ENCODE data around the gene NDST1. TPM values are rescaled to one million over a fixed set of nuclear protein-coding genes. Genes with fewer than 3 reads are reported as not detected.
"Not testable (repeated sequence)": the region's sequence is repeated elsewhere in the genome, so short reads cannot be mapped to it uniquely, and the experiment has no call there.

Gene NDST1
- polyA plus RNA-seq, 1 of the 3 experiments (the other 2 are of a cell fraction), result 29.2 TPM

- TF ChIP-seq CTCF (IDR thresholded peaks at IDR 0.05) (no peak), SIN3A (IDR thresholded peaks at IDR 0.05; ENCODE audit: borderline replicate concordance, low read depth, low read length) (0 out of 2 replicates have a peak, but pooled peaks have one; percentile 36), PBX3 (IDR thresholded peaks at IDR 0.05) (peak; percentile 95)
Measured at GRCh38 chr5:150517272-150518152, 9.6 kb downstream of the NDST1 start (continued).

GRCh38 chr5:150518712-150519559 is 11.0 kb downstream of the NDST1 start:
- Histone ChIP-seq H3F3A (replicated peaks; ENCODE audit: insufficient read depth) (peaks cover 33% of the 10 kb centered on the region), H3K79me2 (ENCODE audit: insufficient read depth) (peaks cover 85% of the 10 kb centered on the region), H3K4me1 (ENCODE audit: control insufficient read depth in 1 of 2, insufficient read depth in 2 of 2, low read depth in 1 of 2, low read length in 1 of 2) (peaks cover 40 to 48% of the 10 kb centered on the region in 2 experiments; a peak in 3 of 4 replicates), H3K36me3 (replicated peaks in 1 of 2; ENCODE audit: control insufficient read depth in 1 of 2, insufficient read depth in 2 of 2, low read length in 1 of 2) (peaks cover 16 to 21% of the 10 kb centered on the region in 2 experiments), H4K20me1 (ENCODE audit: insufficient read depth) (peaks cover 97% of the 10 kb centered on the region)
- H3K27me3 ChIP-seq (ENCODE audit: insufficient read depth); H2AFZ ChIP-seq (ENCODE audit: low read depth); H3K9me3 ChIP-seq; H3K4me2 ChIP-seq; H3K4me3 ChIP-seq (ENCODE audit: low read depth in 2 of 2, low read length in 1 of 2); H3K27ac ChIP-seq (ENCODE audit: low read depth in 2 of 2, low read length in 1 of 2); H3K9me2 ChIP-seq; H3K9ac ChIP-seq; DNase-seq; POLR2A ChIA-PET: not testable (repeated sequence)
- CTCF ChIA-PET, result interaction anchor here (0.9 to 4.2 kb wide), 3 partner anchors 26 to 31 kb away, joined by 3 to 19 read pairs (median 3); no protein-coding TSS in a partner anchor
- WGBS (ENCODE audit: low lambda C conversion rate), result 94% methylated on average over 14 of the region's 14 CpGs

- POLR2A ChIA-PET, result no interaction called here
Measured at GRCh38 chr5:150519560-150519945, 11.6 kb downstream of the NDST1 start.

More at GRCh38 chr5:150519560-150519945, 11.6 kb downstream of the NDST1 start:
- H3K9ac ChIP-seq, result no peak overlapping the region
- no peak overlapping the region for H2AFZ ChIP-seq (ENCODE audit: low read depth)
- no peak overlapping the region for H3K27ac ChIP-seq (ENCODE audit: low read depth in 2 of 2, low read length in 1 of 2)
- H3K4me1 ChIP-seq (ENCODE audit: control insufficient read depth in 1 of 2, insufficient read depth in 2 of 2, low read depth in 1 of 2, low read length in 1 of 2), result peaks cover 33 to 45% of the 10 kb centered on the region in 2 experiments; a peak in 3 of 4 replicates
- no peak overlapping the region for H3K4me2 ChIP-seq
- H3F3A ChIP-seq (replicated peaks; ENCODE audit: insufficient read depth), result peaks cover 27% of the 10 kb centered on the region
- H3K27me3 ChIP-seq (ENCODE audit: insufficient read depth), result no peaks in the 10 kb centered on the region
- no peak for DNase-seq
- H3K4me3 ChIP-seq (ENCODE audit: low read depth in 2 of 2, low read length in 1 of 2), result no peak overlapping the region
- no peaks in the 10 kb centered on the region for H3K9me2 ChIP-seq
- H3K79me2 ChIP-seq (ENCODE audit: insufficient read depth), result peaks cover 88% of the 10 kb centered on the region
- CTCF ChIA-PET, result interaction anchor here (0.9 to 1.5 kb wide), 3 partner anchors 26 to 60 kb away, joined by 3 read pairs; no protein-coding TSS in a partner anchor
- TF ChIP-seq NFIC (IDR thresholded peaks at IDR 0.05; ENCODE audit: borderline replicate concordance), result no peak
- TF ChIP-seq ELF1 (IDR thresholded peaks at IDR 0.05), result no peak
- no peak for TF ChIP-seq MAX (IDR thresholded peaks at IDR 0.05; ENCODE audit: low read depth)
- TF ChIP-seq GABPA (IDR thresholded peaks at IDR 0.05; ENCODE audit: low read depth), result no peak
- no peak for TF ChIP-seq YY1 (IDR thresholded peaks at IDR 0.05; ENCODE audit: low read depth)
- TF ChIP-seq TAF1 (IDR thresholded peaks at IDR 0.05; ENCODE audit: borderline replicate concordance, low read depth, low read length), result no peak
- TF ChIP-seq FOSL2 (IDR thresholded peaks at IDR 0.05; ENCODE audit: borderline replicate concordance, low read depth), result no peak
- no peak for TF ChIP-seq TEAD4 (IDR thresholded peaks at IDR 0.05; ENCODE audit: borderline replicate concordance, insufficient read depth)
- no peak for TF ChIP-seq EZH2phosphoT487 (IDR thresholded peaks at IDR 0.05; ENCODE audit: borderline replicate concordance, low read depth)
- TF ChIP-seq FOXJ3 (CRISPR knock-in tag; IDR thresholded peaks at IDR 0.05), result no peak
- TF ChIP-seq POLR2AphosphoS5 (IDR thresholded peaks at IDR 0.05; ENCODE audit: low read depth, low read length), result no peak
- TF ChIP-seq RCOR1 (IDR thresholded peaks at IDR 0.05; ENCODE audit: low read length), result no peak
- H3K9me3 ChIP-seq, result no peaks in the 10 kb centered on the region
- peaks cover 97% of the 10 kb centered on the region for H4K20me1 ChIP-seq (ENCODE audit: insufficient read depth)
- H3K36me3 ChIP-seq (replicated peaks in 1 of 2; ENCODE audit: control insufficient read depth in 1 of 2, insufficient read depth in 2 of 2, low read length in 1 of 2), result peaks cover 16 to 21% of the 10 kb centered on the region in 2 experiments
- WGBS (ENCODE audit: low lambda C conversion rate), result over 99% methylated on average over 10 of the region's 10 CpGs
